ENCODE measurements around the gene RB1.

The RB1 gene

DNA sequence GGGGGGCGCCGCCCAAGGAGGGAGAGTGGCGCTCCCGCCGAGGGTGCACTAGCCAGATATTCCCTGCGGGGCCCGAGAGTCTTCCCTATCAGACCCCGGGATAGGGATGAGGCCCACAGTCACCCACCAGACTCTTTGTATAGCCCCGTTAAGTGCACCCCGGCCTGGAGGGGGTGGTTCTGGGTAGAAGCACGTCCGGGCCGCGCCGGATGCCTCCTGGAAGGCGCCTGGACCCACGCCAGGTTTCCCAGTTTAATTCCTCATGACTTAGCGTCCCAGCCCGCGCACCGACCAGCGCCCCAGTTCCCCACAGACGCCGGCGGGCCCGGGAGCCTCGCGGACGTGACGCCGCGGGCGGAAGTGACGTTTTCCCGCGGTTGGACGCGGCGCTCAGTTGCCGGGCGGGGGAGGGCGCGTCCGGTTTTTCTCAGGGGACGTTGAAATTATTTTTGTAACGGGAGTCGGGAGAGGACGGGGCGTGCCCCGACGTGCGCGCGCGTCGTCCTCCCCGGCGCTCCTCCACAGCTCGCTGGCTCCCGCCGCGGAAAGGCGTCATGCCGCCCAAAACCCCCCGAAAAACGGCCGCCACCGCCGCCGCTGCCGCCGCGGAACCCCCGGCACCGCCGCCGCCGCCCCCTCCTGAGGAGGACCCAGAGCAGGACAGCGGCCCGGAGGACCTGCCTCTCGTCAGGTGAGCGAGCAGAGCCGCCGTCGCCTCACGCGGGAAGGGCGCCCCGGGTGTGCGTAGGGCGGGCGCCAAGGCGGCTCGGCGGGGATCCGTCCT lies at the start of gene RB1:
Gene RB1 (plus strand): TSS at position 393 of the 784 bp plus-strand sequence. CDS start 162 bp downstream, at position 555.
- DNase-seq: peak; percentile 91 to 94

DNA sequence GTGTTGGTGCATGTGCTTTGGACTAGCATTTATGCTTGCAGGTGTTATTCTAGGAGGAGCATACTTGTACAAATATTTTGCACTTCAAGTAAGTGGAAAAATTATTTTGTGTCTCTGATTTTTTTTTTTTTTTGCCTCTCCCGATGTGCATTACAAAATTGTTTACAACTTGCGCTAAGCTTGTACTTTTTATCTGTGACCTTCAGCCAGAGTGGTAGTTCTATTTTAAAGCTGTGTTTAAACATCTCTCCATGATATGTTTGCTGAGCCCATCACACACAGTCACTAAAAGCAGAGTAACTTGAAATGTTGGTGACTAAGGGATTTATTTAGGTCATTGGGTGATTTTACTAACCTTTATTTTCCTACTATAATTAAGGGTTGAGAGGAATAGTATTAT lies 49.7 kb upstream of the RB1 start:
- no peak for DNase-seq

DNA sequence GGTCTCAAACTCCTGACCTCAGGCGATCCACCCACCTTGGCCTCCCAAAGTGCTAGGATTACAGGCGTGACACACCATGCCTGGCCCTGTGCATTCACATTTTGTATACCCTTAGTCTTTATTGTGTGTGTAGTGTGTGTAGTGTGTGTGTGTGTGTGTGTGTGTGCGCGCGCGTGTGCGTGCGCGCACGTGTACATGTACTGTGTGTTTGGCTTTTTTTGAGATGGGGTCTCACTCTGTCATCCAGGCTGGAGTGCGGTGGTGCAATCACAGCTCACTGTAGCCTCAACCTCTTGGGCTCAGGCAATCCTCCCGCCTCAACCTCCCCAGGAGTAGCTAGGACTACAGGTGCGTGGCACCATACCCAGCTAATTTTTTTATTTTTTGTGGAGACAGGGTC lies 48.5 kb upstream of the RB1 start:
- no peak for DNase-seq

DNA sequence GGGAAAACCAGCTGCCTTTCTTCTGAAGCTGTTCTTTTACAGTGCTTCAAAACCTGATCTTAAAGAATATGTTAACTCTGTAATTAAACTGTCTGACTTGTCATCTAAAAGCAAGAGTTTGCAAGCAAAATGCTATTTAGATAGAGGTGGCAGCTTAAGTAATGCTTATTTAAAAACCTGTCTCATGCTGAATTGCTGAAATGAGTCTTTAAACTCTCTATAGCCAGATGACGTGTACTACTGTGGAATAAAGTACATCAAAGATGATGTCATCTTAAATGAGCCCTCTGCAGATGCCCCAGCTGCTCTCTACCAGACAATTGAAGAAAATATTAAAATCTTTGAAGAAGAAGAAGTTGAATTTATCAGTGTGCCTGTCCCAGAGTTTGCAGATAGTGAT lies 47.6 kb upstream of the RB1 start:
- no peak for DNase-seq

DNA sequence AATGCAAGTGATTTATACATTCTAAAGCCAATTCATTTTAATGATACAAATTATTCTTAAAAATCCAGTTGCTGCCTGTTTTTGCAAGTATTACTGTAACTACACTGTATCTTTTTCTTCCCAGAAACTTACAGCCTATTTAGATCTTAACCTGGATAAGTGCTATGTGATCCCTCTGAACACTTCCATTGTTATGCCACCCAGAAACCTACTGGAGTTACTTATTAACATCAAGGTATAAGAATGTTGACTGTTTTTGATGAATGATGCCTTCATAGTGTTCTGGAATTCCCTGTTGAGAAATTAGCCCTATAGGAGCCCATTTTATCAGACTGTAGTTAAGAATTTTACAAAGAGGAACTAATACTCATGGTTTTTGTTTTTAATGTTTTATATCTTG lies 45.5 kb upstream of the RB1 start:
- DNase-seq: no peak

DNA sequence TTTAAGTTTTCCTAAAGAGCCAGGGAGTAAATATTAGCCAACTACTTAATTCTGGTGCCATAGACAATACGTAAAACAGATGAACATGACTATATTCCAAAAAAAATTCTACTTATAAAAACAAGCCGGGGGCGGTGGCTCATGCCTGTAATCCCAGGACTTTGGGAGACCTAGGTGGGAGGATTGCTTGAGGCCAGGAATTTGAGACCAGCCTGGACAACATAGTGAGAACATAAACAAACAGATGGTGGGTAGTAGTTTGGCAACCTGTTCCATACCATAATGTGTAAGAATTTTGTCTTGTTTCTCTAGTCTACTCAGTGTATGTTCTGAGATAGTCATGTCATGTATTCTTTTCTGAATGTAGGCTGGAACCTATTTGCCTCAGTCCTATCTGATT lies 45.1 kb upstream of the RB1 start:
- no peak for DNase-seq

DNA sequence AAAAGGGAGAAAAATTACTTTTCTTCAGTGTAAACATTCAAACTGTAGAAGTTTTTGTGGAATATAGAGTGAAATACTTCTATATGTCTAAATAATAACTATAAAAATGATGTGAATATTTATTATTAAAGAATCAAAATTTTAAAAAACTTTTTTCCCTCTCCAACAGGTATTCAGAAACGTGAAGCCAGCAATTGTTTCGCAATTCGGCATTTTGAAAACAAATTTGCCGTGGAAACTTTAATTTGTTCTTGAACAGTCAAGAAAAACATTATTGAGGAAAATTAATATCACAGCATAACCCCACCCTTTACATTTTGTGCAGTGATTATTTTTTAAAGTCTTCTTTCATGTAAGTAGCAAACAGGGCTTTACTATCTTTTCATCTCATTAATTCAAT lies 42.6 kb upstream of the RB1 start:
- no peak for DNase-seq

DNA sequence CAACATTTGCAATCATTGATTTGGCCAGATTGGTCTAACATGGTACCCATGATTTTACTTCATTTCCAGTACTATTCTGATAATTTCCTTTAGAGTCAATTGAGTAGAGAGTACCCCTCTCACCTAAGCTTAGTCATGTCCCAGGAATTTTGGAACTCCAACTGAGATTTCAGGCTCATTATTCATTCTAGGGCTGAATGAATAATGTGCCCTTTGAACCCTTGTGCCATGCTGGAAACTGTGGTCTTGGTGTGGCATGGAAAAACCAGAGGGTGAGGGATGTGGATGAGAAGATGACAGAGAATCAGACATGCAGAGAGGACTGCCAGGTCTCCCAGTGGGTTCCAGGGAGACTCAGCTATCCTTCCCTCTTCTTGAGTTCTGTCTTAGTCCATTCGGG lies 40.4 kb upstream of the RB1 start:
- DNase-seq: no peak

DNA sequence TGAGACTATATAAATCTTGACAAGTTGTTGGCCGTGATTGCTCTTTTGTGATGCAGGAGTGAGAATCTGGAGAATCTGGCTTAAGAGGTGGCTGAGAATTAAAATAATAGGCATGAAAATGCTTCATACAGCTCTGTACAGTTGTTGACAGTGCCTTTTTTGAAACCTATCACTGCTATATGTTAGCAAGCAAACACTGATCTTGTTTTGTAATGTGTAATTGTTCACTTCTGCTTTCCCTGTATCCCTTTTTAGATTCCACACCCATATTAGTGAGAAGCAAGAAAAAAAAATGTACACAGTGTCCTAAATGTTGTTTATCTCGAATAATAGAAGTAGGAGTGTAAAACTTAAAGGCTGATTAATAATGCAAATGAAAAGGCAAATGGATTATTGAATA lies 39.5 kb upstream of the RB1 start:
- no peak for DNase-seq

DNA sequence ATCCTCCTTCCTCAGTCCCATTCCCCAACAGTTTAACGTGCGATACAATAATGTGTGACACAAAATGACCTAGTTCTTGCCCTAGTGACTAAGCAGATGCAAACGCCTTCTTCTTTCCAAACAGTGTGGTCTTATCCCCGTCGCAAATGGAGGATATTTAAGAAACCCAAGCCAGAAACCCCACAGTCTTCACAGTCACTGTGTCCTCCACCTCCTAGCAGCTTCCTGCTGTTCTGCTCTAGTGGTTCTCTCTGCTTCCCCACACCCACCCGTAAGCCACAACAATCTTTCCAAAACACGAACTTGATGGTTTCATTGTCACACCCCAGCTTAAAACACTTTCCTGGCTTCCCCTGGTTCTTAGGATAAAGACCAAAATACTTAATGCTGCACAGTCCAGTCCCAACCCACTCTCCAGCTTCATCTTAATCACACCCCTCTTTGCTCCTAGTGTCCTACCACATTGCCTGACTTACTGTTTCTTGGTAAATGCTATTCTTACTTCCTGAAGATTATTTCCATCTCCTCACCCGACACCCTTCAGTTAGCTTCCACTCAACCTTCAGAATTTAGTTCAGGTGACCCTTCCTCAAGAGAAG lies 38.2 kb upstream of the RB1 start:
- DNase-seq: peak in 1 of 2 experiments; percentile 33

DNA sequence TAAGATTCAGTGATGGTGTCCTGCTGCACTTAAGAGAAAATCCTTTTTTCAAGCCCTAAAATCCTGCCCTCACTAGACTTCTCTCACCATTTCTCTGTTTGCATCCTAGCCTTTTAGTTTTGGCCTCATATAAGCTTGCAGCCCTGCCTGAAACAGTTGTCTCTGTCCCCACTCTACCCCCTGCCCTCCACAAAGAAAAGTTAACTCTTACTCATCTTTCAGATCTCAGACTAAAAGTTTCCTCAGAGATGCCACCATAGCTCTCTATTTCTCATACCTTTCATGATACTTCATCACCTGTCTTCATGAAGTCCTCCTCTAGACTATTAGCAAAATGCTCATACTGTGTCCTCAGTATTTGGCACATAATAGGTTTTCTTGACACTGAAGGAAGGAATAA lies 37.4 kb upstream of the RB1 start:
- no peak for DNase-seq

DNA sequence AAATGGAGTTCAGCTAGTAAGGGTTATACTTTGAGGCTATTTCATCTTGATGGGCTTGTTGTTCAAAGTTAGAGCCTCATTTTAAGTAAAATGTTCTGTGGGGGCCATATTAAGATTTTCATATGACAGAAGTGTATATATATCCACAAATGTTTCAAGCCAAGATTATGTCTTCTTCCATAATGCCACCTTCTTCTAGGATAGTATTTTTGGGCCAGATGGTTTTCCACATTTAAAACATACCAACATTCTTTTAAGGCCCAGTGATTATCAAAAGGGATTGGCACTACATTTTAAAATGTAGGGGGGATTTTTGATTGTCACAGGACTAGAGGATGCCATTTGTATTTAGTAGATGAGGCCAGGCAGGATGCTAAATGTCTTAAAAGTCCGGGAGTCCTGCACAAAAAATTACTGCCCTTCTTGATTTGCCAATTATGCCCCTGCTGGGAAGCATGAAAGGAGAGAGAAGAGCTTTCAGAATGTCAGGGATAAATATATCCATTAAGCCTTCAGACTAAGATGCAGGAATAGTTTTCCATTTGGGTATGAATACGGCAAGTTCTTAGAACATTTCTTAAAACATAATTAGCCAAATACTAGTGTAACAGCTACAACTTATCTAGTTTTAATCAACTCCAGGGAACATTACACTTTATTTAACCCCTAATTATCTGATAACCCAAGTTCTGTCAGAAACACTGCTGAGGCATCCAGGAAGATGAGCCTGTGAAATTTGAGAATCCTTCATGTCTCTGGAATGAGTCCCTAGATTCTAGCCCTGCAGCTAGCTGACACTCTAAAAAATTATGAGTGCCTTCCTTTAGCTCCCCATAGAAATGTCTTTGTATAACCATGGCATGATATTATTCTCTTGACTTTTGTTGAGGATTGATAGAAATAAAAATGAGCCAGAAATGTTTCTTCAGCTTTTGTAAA lies 36.6 kb upstream of the RB1 start:
- DNase-seq: no peak

DNA sequence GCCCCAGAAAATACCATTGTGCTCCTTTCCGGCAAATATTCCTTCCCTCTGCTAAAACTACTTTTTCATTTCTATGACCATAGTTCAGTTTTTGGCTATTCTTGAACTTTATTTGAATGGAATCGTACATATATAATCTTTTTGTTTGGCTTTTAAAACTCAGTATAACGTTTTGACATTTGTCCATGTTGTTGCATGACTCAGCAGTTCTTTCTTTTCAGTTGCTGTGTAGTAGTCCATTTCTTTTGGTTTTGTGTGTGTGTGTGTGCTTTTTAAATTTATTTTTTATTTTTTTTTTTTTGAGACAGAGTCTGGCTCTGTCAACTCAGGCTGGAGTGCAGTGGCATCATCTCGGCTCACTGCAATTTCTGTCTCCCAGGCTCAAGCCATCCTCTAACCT lies 35.5 kb upstream of the RB1 start:
- DNase-seq: no peak

DNA sequence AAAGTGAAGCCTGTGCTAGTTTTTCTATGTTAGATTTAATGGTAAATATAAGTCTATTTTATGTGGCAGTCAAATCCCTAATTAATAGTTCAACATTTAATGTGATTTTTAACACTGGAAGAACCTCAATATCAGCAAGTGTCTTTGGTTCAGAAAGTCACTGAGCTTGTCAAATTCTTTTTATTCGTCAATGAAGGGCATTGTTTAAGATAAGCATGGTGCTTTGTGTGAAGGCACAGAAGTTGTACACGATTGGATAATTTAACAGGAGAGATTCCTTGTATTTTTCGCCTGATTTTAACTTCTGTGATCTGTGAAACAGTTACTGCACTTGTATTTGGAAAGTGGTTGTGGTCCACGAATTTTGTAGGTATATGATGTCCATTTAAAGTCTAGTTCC lies 30.2 kb upstream of the RB1 start:
- DNase-seq: no peak

DNA sequence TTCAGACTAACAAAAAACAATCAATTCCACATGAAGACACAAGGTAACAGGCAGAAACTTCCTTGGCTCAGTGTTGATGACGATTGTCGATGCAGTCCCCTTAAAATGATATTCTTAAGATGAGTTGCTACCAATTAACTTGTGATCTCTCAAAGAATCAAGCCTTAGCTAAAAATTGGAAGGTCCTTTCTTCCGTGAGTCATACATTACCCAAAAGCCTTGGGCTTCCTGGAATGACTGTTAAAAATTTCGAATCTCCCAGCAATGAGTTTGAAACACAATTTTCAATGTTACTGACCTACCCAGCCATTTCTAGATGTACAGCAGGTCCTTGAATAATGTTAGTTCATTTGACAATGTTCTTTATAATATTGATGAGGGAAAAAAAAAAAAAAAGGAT lies 28.0 kb upstream of the RB1 start:
- DNase-seq: no peak

DNA sequence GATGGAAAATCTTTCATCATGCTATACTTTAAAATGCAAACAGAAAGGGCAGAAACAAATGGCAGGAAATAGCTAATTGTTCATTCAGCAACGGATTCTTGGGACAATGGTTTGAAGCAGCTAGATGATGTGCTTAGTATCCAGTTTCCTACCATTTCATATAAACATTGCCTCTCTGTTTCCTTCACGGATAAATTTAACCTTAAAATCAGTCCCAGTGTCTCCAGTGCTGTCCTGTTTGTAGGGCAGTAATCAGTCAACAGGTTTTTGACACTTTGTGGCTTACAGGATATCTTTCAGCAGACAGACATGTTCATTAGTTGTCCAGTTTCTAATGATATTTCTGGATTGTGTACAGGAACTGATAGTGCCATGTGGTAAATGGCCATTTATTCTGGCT lies 24.7 kb upstream of the RB1 start:
- no peak for DNase-seq

DNA sequence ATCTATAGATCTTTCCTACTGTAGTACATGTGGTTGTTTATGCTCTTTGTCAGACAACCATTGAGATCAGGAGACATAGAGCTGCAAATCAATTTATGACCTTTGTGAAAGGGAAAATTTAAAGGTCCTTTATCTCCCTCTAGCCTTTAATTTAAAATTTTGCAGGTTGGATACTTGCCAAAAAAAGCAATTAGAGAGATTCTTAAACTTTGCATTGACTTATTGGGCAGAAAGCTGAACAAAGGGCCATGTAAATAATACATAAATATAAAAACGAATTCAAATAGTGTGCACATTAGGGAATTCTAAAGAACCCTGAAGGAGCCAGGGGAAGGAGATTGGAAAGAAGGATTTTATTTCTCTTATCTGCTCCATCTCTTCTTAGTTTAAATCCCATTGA lies 22.0 kb upstream of the RB1 start:
- no peak for DNase-seq

DNA sequence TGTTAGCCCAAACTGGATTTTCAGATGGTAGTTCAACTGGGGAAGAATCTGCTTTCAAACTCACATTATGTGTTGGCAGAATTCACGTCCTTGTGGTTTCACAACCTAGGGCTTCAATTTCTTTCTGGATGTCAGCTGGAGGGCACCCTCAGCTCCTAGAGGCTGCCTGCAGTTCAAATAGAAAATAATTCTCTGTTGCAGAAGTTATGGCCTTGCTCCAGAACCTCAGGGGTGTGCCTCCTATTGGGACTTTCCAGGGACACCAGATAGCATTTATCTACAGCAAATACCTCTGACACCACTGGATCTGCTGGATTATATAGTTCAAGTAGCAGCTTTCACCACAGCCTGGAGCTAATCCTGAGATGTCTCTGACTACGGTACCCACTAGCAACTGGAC lies 11.8 kb upstream of the RB1 start:
- DNase-seq: no peak

DNA sequence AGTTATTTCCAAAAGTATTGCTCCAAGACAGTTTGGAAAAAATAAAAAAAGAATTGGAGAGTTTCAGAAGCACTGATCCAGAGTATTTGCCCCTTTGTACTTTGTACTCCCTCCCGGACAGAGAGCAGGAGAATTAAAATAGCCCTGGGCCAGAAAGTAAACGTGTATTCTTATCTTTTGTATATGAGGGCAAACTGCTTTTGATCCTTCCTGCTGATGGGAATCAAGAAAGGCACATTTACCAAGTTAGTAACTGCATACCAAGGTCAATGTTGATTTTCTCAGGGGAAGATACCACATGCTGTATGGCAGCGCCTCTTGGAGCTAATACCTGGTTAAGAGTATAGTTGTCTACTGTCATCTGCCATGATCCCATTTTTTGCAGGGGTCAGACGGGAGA lies 10.9 kb upstream of the RB1 start:
- no peak for DNase-seq

DNA sequence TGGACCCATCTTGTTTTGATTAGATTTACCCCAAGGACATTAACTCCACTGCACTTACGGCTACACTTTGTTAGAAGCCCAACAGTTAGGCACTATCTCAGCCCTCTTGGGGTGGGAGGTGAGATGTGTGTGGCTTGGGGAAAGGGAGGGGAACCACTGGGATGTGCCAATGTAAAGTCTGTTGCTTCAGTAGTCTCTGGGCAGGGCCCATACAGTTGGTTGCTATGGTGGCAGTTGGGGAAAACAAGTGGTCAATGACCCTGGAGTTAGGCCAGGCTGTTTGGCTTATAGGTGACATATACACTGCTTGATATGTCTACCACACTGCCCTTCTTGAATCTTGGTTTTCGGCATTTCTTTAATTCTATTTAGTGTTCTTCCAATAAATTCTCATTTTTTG lies 8.9 kb upstream of the RB1 start:
- no peak for DNase-seq

DNA sequence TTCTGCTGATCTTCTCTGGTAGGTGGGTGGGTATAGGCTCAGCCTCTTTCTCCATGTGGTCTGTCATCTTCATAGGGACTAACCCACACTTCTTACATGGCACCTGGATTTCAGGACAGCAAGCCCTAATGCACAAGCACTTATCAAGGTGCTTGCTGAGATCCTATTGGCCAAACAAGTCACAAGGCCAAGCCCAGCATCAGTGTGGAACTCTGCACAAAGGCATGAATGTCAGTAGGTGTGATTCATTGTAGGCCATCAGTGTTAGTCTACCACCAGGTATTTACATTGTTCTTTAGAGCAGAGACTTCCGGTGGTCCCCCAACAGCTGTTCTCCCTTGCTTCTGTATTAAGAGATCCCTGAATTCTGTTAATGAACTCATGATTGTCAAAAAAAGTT lies 8.3 kb upstream of the RB1 start:
- no peak for DNase-seq

DNA sequence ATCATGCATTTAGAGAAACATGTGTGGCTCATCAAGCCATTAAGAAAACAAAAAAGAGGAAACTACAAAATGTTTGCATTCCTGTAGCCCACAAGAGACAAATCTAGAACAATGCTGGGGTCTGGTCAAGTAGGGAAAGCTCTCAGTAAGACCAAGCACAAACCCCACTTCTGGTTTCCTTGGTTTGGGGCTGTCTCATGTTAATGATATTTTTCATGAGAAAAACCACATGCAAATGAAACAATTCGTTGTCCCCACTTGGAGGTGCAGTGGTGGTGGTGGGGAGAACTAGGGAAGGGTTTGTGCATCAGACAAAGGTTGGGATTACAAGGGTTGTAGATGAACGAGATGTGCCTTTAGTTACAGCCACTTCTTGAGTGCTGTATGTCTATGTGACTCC lies 7.0 kb upstream of the RB1 start:
- no peak for DNase-seq

DNA sequence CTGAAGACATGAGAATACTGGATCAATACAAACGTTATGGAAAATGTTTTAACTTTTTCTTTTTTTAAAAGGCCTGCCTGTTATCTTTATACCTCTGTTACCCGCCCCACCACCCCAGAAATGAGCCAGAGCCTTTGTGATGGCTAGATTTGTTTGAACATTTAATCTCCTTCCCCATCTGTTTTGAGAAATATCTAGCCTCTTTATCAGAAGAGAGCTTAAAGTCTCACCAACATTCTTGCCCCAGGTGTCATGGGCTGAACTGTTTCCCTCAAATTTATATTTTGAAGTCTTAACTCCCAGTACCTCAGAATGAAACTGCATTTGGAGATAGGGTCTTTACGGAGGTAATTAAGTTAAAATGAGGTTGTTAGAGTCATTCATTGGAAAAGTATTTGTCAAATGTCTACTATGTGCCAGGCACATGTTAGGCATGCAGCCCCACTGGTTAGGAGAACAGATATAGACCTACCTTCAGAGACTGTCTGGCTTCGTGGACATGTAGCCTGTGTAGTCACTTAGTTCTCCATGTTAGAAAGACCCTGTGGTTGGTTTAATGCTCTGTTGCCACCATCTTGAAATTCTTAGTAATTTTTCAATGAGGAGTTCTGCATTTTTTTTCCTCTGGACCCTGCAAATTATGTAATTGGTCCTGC lies 6.3 kb upstream of the RB1 start:
- DNase-seq: no peak

Measured in activated T-cell treated with anti-CD3 and anti-CD28 coated beads, Interleukin-2, amount 50 U/mL, for 48 hours (primary cell).